Measurements from ENCODE around the gene DUSP15. TPM values are rescaled to one million over a fixed set of nuclear protein-coding genes. Genes with fewer than 3 reads are reported as not detected.

The DUSP15 gene
- total and polyA plus RNA-seq, 8 donors = 0.45 to 4.7 (median 2.9) TPM; not detected in 3

DNA sequence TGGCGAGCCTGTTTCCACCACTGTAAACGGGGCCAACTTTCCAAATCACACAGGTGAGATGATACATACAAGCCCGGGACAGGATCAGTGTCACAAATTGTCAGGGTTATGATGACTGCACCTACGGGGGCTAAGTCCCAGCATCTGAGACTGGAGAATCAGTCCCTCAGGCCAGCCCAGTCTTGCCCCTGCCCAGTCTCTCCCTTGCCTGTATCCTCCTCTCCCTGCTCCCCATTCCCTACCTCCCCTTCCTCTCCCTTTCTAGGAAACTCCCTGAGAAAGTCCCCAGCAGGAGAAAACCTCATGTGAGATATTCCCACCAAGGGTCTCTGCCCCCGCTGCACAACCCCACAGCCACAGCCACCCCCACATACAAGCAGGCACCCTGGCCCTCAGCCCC is 26.4 kb downstream of the DUSP15 start:
- Histone ChIP-seq H3K4me3 (peak overlapping the region in 2 of 4 donors; percentile 3 to 15), H3K36me3 (no peaks in the 10 kb centered on the region), H3K27me3 (peaks cover 0 to 8% (median 0%) of the 10 kb centered on the region in 3 donors), H3K27ac (peak overlapping the region in 1 of 5 donors; percentile 30), H3K4me1 (peaks cover 7 to 33% (median 15%) of the 10 kb centered on the region in 4 donors), H3K9me3 (no peaks in the 10 kb centered on the region)
- TF ChIP-seq POLR2AphosphoS5 (IDR thresholded peaks at IDR 0.05) (no peak), POLR2A (IDR thresholded peaks at IDR 0.05) (no peak), EP300 (IDR thresholded peaks at IDR 0.05) (no peak)
- TF ChIP-seq, protein P1, sequence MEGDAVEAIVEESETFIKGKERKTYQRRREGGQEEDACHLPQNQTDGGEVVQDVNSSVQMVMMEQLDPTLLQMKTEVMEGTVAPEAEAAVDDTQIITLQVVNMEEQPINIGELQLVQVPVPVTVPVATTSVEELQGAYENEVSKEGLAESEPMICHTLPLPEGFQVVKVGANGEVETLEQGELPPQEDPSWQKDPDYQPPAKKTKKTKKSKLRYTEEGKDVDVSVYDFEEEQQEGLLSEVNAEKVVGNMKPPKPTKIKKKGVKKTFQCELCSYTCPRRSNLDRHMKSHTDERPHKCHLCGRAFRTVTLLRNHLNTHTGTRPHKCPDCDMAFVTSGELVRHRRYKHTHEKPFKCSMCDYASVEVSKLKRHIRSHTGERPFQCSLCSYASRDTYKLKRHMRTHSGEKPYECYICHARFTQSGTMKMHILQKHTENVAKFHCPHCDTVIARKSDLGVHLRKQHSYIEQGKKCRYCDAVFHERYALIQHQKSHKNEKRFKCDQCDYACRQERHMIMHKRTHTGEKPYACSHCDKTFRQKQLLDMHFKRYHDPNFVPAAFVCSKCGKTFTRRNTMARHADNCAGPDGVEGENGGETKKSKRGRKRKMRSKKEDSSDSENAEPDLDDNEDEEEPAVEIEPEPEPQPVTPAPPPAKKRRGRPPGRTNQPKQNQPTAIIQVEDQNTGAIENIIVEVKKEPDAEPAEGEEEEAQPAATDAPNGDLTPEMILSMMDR (IDR thresholded peaks at IDR 0.05) = no peak
- intact Hi-C loops (cut with DNase I; ENCODE audit: low total_unique reads) = no loop called here
- DNase-seq = no peak
- WGBS, 5 donors = 71 to 81% (median 80%) methylated on average over 5 of the region's 5 CpGs

DNA sequence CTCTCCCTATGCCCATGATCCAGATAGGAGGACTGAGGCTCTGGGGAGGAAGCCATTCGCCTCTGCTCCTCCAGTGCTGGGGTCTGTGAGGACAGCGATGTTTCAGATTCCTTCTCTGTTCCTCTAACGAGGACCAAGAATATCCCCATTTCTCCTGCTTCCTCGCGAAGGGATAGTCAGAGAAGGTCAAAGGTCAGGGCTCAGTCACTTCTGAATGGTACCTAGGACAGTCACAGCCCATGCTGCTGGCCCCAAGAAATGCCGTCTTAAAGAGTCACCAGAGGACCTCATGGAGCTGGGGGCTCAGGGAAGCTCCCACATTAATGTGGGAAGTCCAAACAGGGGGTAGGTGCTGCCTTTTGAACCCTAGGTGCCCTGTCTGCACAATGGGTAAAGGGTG is 27.0 kb downstream of the DUSP15 start:
- Histone ChIP-seq H3K27ac (peak overlapping the region in 4 of 5 donors; percentile 13 to 55 (median 22)), H3K4me1 (peaks cover 7 to 39% (median 15%) of the 10 kb centered on the region in 4 donors), H3K9me3 (no peaks in the 10 kb centered on the region), H3K36me3 (no peaks in the 10 kb centered on the region), H3K4me3 (no peak overlapping the region), H3K27me3 (peaks cover 0 to 3% (median 0%) of the 10 kb centered on the region in 3 donors)
- intact Hi-C loops (cut with DNase I; ENCODE audit: low total_unique reads) = no loop called here
- no peak for DNase-seq
- 71 to 79% (median 77%) methylated on average over 4 to 6 of the region's 6 CpGs for WGBS, 5 donors
- no peak for TF ChIP-seq POLR2AphosphoS5 (IDR thresholded peaks at IDR 0.05)
- TF ChIP-seq, protein P1 (IDR thresholded peaks at IDR 0.05) = no peak
- no peak for TF ChIP-seq EP300 (IDR thresholded peaks at IDR 0.05)
- TF ChIP-seq POLR2A (IDR thresholded peaks at IDR 0.05) = no peak

DNA sequence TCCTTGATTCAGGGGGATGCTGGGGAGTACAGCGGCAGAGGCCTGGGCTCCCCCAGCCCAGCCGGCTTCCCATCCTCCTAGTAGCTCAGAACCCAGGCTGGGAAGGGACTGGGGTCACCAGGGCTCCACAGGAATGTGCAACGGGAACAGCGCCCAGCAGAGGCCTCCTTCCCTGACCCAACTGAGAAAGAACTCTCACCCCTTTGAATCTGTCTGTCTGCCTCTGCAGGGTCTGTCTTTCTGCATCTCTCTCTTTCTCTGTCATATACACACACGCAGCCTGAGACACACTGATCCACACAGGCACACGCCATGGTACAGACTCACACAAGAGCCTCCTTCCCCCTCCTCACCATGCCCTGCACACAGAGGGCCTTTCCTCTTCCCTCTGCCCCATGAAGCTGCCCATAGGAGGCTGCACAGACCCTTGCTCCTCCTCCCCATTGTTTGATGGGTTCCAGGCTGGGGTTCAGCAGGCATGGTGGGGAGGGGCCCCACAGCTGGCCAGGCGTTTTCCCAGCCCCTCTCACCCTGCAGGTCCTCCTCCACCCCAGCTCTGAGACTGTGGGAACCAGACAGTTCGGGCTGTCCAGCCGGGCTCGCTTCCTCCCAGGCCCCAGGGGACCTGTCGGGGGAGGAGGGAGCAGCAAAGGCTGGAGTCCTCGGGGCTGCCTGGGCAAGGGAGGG is 27.7 kb downstream of the DUSP15 start:
- Histone ChIP-seq H3K4me3 (no peak overlapping the region), H3K27ac (peak overlapping the region in 4 of 5 donors; percentile 13 to 55 (median 28)), H3K4me1 (peaks cover 7 to 46% (median 15%) of the 10 kb centered on the region in 4 donors), H3K36me3 (no peaks in the 10 kb centered on the region), H3K9me3 (no peaks in the 10 kb centered on the region), H3K27me3 (no peaks in the 10 kb centered on the region)
- intact Hi-C loops (cut with DNase I; ENCODE audit: low total_unique reads) = no loop called here
- TF ChIP-seq, protein P1 (IDR thresholded peaks at IDR 0.05) = no peak
- TF ChIP-seq EP300 (IDR thresholded peaks at IDR 0.05) = no peak
- peak in 1 of 2 donors; percentile 81 for DNase-seq
- 36 to 58% (median 53%) methylated on average over 5 to 12 of the region's 12 CpGs for WGBS, 5 donors

DNA sequence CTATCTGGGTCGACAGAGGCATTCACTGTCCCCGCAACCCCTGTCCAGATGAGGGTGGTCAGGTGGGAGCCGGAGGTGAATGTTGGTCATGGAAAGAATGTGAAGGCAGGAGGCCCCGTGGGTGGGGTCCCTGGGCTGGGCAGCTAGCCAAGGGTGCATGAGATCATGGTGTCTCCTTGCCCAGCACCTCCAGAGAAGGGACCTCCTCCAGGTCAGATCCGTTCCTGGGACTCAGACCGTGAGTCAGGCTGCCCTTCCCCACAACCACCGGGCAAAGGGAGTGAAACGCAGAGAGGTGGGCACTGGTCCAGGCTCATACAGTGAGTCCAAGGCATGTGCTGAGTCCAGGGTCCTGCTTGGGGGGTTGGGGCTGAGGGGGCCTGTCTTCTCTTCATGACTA is 28.4 kb downstream of the DUSP15 start:
- intact Hi-C loops (cut with DNase I; ENCODE audit: low total_unique reads) = no loop called here
- Histone ChIP-seq H3K4me1 (peaks cover 7 to 53% (median 15%) of the 10 kb centered on the region in 4 donors), H3K27me3 (no peaks in the 10 kb centered on the region), H3K9me3 (no peaks in the 10 kb centered on the region), H3K36me3 (no peaks in the 10 kb centered on the region), H3K4me3 (no peak overlapping the region), H3K27ac (peak overlapping the region in 4 of 5 donors; percentile 13 to 55 (median 21))
- no peak for TF ChIP-seq EP300 (IDR thresholded peaks at IDR 0.05)
- TF ChIP-seq, protein P1 (IDR thresholded peaks at IDR 0.05) = no peak
- TF ChIP-seq POLR2A (IDR thresholded peaks at IDR 0.05) = no peak
- TF ChIP-seq POLR2AphosphoS5 (IDR thresholded peaks at IDR 0.05) = no peak
- 32 to 49% (median 41%) methylated on average over 4 to 8 of the region's 8 CpGs for WGBS, 5 donors
- peak in 1 of 2 donors; percentile 65 for DNase-seq
